Neural progenitor cell (in vitro differentiated cells): ENCODE measurements around the gene KIAA0825.

Source experiments
- EZH2 ChIP-seq: fragments of 200-600 bp; sonication (generic); IDR thresholded peaks from 2 replicates; pipeline ENCODE4 v1.6.1; 2017; ENCODE audit warnings: antibody characterized with exemption, mild to moderate bottlenecking, moderate library complexity
- EZH2phosphoT487 ChIP-seq: fragments of 200-600 bp; sonication (generic); IDR thresholded peaks from 2 replicates; pipeline ENCODE4 v1.6.1; 2017; ENCODE audit warnings: antibody characterized with exemption
- TF ChIP-seq, protein P1 (sequence below): fragments of 200-600 bp; sonication (generic); IDR thresholded peaks from 2 replicates; pipeline ENCODE4 v1.5.1; 2017; ENCODE audit warnings: antibody characterized with exemption, mild to moderate bottlenecking

DNA sequence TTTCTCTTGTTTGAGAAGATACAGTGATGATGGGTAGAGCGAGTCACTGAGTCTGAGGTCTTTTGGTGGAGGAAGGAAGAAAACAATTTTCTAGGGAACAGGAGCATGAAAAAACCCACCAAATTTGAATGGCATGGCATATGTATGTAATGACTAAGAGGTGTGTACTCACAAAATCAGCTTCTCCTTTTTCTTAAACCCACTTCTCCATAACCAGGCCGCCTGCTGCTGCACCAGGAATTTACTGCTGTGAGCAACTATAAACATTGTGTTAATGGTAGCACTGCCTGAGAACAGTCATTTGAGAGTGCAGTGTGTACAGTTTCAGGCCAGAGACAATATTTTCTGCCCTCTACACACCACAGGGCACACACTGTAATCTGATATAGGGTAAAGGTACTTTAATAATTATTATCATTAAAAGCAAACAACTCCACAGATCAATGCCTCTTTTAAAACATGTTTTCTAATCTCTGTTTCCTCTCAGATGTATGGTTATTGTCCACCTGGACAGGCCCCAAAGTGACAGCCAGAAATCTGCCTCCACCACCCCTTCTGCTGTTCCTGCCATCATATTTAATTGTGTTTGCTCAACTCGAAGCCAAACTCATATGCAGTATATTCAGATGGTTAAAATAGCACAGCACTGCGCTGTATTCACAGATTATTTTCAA lies 241.6 kb downstream of the KIAA0825 start:
- no peak for TF ChIP-seq EZH2
- TF ChIP-seq, protein P1, sequence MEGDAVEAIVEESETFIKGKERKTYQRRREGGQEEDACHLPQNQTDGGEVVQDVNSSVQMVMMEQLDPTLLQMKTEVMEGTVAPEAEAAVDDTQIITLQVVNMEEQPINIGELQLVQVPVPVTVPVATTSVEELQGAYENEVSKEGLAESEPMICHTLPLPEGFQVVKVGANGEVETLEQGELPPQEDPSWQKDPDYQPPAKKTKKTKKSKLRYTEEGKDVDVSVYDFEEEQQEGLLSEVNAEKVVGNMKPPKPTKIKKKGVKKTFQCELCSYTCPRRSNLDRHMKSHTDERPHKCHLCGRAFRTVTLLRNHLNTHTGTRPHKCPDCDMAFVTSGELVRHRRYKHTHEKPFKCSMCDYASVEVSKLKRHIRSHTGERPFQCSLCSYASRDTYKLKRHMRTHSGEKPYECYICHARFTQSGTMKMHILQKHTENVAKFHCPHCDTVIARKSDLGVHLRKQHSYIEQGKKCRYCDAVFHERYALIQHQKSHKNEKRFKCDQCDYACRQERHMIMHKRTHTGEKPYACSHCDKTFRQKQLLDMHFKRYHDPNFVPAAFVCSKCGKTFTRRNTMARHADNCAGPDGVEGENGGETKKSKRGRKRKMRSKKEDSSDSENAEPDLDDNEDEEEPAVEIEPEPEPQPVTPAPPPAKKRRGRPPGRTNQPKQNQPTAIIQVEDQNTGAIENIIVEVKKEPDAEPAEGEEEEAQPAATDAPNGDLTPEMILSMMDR: no peak
- no peak for TF ChIP-seq EZH2phosphoT487
